T-helper 2 cell treated with Interferon-gamma antibody and Interleukin-4, amounts not matched to agents 5 μg/mL and 100 μg/mL, for 36 hours (primary cell): Measurements from ENCODE around the gene ADGRV1.
"Not testable (repeated sequence)": the region's sequence is repeated elsewhere in the genome, so short reads cannot be mapped to it uniquely, and the experiment has no call there.

Experiments used
- DNase-seq: peaks from one replicate; pipeline ENCODE4 v3.0.0; 2021; ENCODE audit warnings: low spot score
- H3K27ac Mint-ChIP-seq: one replicate; pipeline ENCODE4 v1.8.0; 2021; ENCODE audit warnings: mild to moderate bottlenecking, mixed read lengths
- H3K27me3 Mint-ChIP-seq: one replicate; pipeline ENCODE4 v1.8.0; 2021; ENCODE audit warnings: low read depth, mixed read lengths
- H3K36me3 Mint-ChIP-seq: one replicate; pipeline ENCODE4 v1.8.0; 2021; ENCODE audit warnings: low read depth, mixed read lengths
- H3K4me1 Mint-ChIP-seq: one replicate; pipeline ENCODE4 v1.8.0; 2021; ENCODE audit warnings: low read depth, mixed read lengths
- H3K4me3 Mint-ChIP-seq: one replicate; pipeline ENCODE4 v1.8.0; 2022; ENCODE audit warnings: mild to moderate bottlenecking, moderate library complexity, mixed read lengths
- H3K9me3 Mint-ChIP-seq: one replicate; pipeline ENCODE4 v1.8.0; 2021; ENCODE audit warnings: mixed read lengths

ADGRV1 gene

DNA sequence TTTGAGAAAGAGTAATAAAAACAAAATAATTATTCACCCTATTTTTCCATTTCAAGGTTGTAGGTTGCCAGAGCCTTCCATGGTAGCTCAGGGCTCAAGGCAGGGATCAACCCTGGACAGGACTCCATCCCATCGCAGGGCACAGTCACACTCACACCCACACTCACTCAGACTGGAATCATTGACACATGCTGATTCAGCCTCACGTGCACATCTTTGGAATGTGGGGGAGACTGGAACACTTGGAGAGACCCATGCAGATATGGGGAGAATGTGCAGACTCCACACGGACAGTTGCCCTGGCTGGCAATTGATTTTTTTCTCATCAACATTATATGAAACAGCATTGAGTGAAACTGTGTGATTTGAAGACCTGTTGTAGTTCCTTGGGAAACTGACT is 234.1 kb downstream of the ADGRV1 start:
- Mint-ChIP-seq H3K4me3 (no peak overlapping the region), H3K27ac (no peak overlapping the region), H3K36me3 (no peaks in the 10 kb centered on the region), H3K27me3 (no peaks in the 10 kb centered on the region), H3K4me1 (no peaks in the 10 kb centered on the region), H3K9me3 (peaks cover 17% of the 10 kb centered on the region)
- no peak for DNase-seq

DNA sequence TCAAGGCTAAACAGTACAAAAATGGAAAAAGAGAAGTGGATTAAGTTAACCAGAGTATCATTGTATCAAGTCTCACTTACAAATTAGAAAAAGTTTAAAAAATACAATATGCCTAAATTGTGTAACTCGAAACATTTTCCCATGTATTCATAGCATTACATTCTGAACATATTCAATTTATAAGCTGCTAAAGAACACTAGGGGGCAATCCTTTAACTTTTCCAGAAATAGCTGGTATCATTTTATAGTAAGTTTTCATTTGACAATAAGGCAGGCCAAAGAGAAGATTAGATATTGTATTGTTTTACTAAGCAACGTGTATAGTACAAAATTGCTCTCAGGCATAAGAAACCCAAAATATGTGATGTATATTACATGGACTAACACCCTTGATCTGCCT is 234.6 kb downstream of the ADGRV1 start:
- DNase-seq: no peak
- H3K9me3 Mint-ChIP-seq: peaks cover 17% of the 10 kb centered on the region
- H3K27ac Mint-ChIP-seq: no peak overlapping the region
- H3K27me3 Mint-ChIP-seq: no peaks in the 10 kb centered on the region
- H3K36me3 Mint-ChIP-seq: no peaks in the 10 kb centered on the region
- no peak overlapping the region for H3K4me3 Mint-ChIP-seq
- no peaks in the 10 kb centered on the region for H3K4me1 Mint-ChIP-seq

DNA sequence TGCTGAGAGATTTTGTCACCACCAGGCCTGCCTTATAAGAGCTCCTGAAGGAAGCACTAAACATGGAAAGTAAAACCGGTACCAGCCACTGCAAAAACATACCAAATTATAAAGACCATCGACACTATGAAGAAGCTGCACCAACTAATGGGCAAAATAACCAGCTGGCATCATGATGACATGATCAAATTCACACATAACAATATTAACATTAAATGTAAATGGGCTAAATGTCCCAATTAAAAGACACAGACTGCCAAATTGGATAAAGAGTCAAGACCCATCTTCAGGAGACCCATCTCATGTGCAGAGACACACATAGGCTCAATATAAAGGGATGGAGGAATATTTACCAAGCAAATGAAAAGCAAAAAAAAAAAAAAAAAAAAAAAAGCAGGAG is 238.3 kb downstream of the ADGRV1 start:
- not testable (repeated sequence) for H3K27ac Mint-ChIP-seq, H3K4me3 Mint-ChIP-seq, H3K4me1 Mint-ChIP-seq, DNase-seq, H3K36me3 Mint-ChIP-seq, H3K27me3 Mint-ChIP-seq
- peaks cover 17% of the 10 kb centered on the region for H3K9me3 Mint-ChIP-seq

DNA sequence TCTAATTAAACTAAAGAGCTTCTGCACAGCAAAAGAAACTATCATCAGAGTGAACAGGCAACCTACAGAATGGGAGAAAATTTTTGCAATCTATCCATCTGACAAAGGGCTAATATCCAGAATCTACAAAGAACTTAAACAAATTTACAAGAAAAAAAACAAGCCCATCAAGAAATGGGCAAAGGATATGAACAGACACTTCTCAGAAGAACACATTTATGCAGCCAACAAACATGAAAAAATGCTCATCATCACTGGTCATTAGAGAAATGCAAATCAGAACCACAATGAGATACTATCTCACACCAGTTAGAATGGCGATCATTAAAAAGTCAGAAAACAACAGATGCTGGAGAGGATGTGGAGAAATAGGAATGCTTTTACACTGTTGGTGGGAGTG is 241.5 kb downstream of the ADGRV1 start:
- H3K36me3 Mint-ChIP-seq, DNase-seq, H3K27me3 Mint-ChIP-seq, H3K4me3 Mint-ChIP-seq, H3K4me1 Mint-ChIP-seq, H3K27ac Mint-ChIP-seq: not testable (repeated sequence)
- H3K9me3 Mint-ChIP-seq: peaks cover 17% of the 10 kb centered on the region

DNA sequence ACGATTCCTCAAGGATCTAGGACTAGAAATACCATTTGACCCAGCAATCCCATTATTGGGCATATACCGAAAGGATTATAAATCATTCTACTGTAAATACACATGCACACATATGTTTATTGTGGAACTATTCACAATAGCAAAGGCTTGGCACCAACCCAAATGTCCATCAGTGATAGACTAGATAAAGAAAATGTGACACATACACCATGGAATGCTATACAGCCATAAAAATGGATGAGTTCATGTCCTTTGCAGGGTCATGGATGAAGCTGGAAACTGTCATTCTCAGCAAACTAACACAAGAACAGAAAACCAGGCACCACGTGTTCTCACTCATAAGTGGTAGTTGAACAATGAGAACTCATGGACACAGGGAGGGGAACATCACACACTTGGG is 241.9 kb downstream of the ADGRV1 start:
- DNase-seq, H3K4me3 Mint-ChIP-seq, H3K27ac Mint-ChIP-seq, H3K27me3 Mint-ChIP-seq, H3K36me3 Mint-ChIP-seq, H3K4me1 Mint-ChIP-seq: not testable (repeated sequence)
- peaks cover 17% of the 10 kb centered on the region for H3K9me3 Mint-ChIP-seq

DNA sequence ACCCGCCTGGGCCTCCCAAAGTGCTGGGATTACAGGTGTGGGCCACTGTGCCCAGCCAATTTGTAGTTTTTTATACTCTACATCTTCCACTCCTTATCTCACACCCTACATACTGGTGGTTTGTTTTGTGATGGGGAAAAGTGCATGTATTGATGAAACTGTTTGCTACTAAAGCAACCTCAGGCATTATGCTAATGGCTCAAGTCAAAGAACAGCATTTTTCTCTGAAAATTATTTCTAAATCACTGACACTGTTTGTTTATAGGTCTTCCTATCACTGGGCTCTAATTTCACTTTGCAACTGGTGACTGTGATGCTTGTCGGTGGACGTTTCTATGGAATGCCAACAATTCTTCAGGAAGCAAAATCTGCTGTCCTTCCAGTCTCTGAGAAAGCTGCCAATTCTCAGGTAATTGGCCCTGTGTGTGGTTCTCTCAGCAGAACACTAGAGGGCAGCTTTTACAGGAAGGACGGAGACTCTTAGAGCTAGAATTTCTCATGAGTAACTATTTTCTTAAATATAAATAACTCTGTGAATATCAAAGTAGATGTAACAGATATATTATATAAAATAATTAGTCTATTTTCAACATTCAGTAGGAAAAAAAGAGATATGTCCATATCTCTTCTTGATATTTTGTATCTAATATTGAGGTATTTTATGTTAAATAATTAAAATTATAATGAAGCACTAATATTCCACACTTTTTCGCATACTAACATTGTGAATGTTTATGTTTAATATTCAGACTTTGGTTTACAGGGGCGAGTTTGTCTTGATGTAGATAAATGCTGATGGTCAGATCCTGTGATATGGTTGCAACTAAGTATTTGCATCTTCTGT is 244.1 kb downstream of the ADGRV1 start:
- Mint-ChIP-seq H3K4me3 (no peak overlapping the region), H3K27me3 (no peaks in the 10 kb centered on the region), H3K4me1 (no peaks in the 10 kb centered on the region), H3K27ac (no peak overlapping the region), H3K36me3 (no peaks in the 10 kb centered on the region), H3K9me3 (peaks cover under 1% of the 10 kb centered on the region)
- no peak for DNase-seq

DNA sequence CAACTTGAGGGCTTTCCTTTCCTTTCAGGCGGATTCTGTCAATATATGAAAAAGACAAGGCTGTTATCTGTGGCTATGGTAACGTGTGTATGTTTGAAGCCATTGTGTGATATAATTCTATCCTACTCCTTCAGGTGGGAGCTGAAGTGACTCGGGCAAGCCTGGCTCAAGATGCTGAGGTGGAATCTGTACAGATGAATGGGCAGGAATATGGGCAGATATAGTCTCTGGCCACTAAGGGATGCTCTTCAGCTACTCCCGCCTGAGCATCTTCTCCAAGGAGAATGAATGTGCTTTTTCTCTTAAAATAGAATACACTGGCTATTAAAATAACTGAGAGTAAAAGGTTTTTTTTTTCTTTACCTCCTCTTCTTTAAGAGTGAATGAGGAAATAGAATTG is 244.8 kb downstream of the ADGRV1 start:
- Mint-ChIP-seq H3K9me3 (no peaks in the 10 kb centered on the region), H3K4me1 (no peaks in the 10 kb centered on the region), H3K27ac (no peak overlapping the region), H3K36me3 (no peaks in the 10 kb centered on the region), H3K4me3 (no peak overlapping the region), H3K27me3 (no peaks in the 10 kb centered on the region)
- no peak for DNase-seq

DNA sequence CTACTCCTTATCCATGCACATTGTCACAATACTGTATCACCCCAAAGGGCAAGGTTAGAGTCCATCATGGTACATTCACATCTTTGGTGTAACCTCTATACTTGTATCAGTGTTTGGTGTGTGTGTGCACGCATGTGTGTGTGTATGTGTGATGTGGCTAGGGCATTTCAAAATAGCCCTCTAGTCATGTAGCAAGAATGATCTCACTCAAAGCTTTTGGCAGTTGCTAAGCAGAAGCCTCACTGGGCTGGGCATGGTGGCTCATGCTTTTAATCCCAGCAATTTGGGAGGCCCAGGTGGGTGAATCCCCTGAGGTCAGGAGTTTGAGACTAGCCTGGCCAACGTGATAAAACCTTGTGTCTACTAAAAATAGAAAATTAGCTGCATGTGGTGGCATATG is 245.3 kb downstream of the ADGRV1 start:
- no peak for DNase-seq
- Mint-ChIP-seq H3K4me1 (no peaks in the 10 kb centered on the region), H3K27ac (no peak overlapping the region), H3K4me3 (no peak overlapping the region), H3K36me3 (no peaks in the 10 kb centered on the region), H3K9me3 (no peaks in the 10 kb centered on the region), H3K27me3 (no peaks in the 10 kb centered on the region)

DNA sequence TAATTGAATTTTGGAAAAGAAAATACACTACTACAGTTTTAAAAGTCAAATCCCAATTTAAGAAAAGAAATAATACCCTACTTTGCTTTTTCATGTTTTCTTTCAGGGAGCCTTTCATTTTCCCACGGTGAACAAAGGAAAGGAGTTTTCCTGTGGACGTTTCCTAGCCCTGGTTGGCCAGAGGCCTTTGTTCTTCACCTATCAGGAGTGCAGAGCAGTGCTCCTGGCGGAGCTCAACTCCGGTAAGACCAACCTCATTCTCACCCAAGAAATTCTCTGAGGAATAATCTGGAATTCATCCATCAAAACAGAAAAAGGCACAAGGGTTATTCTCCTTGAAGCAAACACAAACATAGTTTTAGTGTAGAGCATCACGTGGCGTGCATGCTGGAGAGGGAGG is 248.9 kb downstream of the ADGRV1 start:
- H3K4me1 Mint-ChIP-seq: no peaks in the 10 kb centered on the region
- no peaks in the 10 kb centered on the region for H3K9me3 Mint-ChIP-seq
- H3K27me3 Mint-ChIP-seq: no peaks in the 10 kb centered on the region
- no peak overlapping the region for H3K4me3 Mint-ChIP-seq
- H3K27ac Mint-ChIP-seq: no peak overlapping the region
- H3K36me3 Mint-ChIP-seq: no peaks in the 10 kb centered on the region
- no peak for DNase-seq

DNA sequence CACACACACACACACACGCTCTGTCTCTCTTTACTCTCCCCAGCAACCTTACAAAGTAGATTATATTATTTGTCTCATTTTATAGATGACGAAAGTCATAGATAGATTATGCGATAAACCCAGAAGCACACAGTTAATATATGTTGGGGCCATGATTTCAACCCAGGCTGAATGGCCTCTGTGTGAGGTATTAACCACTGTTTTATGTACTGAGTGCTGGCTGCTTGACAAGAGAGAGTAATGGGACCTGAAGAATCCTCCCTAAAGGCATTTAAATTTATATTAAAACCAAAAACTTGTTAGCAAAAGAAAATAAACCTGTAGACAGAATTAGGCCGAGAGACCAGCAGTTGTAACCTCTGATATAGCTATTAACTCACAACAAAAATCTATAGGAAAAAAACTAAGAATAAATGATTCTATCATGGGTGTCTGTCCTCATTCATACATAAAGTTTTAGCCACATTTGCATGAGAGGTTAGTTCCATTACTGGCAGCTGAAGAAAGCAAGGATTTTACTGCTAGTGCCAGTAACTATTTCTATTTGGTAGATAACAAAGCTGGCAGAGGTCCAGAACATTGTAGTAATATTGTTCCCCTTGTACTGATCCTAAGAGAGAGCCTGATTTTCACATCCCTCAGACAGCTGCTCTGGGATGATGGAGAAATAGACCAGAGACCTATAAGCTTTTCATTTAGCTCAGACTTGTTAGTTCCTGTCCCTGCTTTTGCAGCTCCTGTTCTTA is 250.9 kb downstream of the ADGRV1 start:
- H3K36me3 Mint-ChIP-seq: no peaks in the 10 kb centered on the region
- H3K27me3 Mint-ChIP-seq: no peaks in the 10 kb centered on the region
- no peaks in the 10 kb centered on the region for H3K9me3 Mint-ChIP-seq
- no peak overlapping the region for H3K4me3 Mint-ChIP-seq
- no peak overlapping the region for H3K27ac Mint-ChIP-seq
- no peak for DNase-seq
- no peaks in the 10 kb centered on the region for H3K4me1 Mint-ChIP-seq

DNA sequence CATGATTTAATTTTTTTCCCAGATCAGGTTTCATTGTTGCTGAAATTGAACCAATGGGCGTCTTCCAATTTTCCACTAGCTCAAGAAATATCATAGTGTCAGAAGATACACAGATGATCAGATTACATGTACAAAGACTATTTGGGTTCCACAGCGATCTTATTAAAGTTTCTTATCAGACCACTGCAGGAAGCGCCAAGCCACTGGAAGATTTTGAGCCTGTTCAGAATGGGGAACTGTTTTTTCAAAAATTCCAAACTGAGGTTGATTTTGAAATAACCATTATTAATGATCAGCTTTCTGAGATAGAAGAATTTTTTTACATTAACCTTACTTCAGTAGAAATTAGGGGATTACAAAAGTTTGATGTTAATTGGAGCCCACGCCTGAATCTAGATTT is 251.6 kb downstream of the ADGRV1 start:
- H3K27me3 Mint-ChIP-seq: no peaks in the 10 kb centered on the region

DNA sequence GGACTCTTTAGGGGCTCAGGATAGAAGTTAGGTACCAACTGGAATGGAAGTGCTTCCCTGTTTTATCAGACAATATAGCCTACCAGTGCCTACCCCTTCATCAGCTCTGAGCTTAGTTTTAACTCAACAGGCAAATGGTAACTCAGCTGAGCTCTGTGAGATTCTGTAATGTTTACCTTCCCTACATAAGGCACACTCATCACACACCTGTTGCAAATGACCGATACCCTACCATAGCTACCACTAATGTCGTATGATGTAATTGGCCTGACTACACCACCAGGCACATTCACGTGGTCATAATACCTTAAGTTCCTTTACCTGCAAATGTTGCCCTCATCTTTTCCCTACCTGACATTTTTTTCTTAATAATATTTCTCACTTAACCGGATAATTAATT is 254.8 kb downstream of the ADGRV1 start:
- no peak overlapping the region for H3K27ac Mint-ChIP-seq
- H3K36me3 Mint-ChIP-seq: no peaks in the 10 kb centered on the region
- no peak overlapping the region for H3K4me3 Mint-ChIP-seq
- no peaks in the 10 kb centered on the region for H3K27me3 Mint-ChIP-seq
- H3K9me3 Mint-ChIP-seq: no peaks in the 10 kb centered on the region
- no peak for DNase-seq
- no peaks in the 10 kb centered on the region for H3K4me1 Mint-ChIP-seq

More for the DNA sequence above, 251.6 kb downstream of the ADGRV1 start:
- no peak overlapping the region for H3K27ac Mint-ChIP-seq
- H3K36me3 Mint-ChIP-seq: no peaks in the 10 kb centered on the region
- H3K4me1 Mint-ChIP-seq: no peaks in the 10 kb centered on the region
- no peaks in the 10 kb centered on the region for H3K9me3 Mint-ChIP-seq
- H3K4me3 Mint-ChIP-seq: no peak overlapping the region
- DNase-seq: no peak

DNA sequence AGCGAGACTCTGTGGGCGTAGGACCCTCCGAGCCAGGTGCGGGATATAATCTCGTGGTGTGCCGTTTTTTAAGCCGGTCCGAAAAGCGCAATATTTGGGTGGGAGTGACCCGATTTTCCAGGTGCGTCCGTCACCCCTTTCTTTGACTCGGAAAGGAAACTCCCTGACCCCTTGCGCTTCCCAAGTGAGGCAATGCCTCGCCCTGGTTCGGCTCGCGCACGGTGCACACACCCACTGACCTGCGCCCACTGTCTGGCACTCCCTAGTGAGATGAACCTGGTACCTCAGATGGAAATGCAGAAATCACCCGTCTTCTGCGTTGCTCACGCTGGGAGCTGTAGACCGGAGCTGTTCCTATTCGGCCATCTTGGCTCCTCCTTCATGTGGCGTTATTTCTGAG is 263.5 kb downstream of the ADGRV1 start:
- H3K4me3 Mint-ChIP-seq, DNase-seq, H3K27me3 Mint-ChIP-seq, H3K4me1 Mint-ChIP-seq, H3K9me3 Mint-ChIP-seq, H3K36me3 Mint-ChIP-seq, H3K27ac Mint-ChIP-seq: not testable (repeated sequence)

DNA sequence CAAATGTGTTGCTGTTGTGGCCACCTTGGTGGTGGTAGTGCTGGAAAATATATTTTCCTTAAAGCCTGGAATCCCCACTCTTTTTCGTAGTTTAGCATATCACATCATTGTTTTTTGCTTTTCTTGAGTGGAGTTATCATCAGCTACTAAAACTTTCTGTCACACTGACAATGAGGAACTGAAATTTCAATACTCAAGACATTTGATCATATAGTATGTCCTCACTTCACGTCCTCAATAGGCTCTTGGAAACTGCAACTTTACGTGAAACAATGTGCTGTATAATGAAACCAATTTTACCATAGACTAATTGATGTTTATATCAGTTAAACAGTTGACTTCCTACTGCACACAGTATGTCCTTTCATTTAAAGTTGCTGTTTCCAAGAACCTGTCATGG is 265.8 kb downstream of the ADGRV1 start:
- peaks cover 4% of the 10 kb centered on the region for H3K27me3 Mint-ChIP-seq
- H3K9me3 Mint-ChIP-seq: no peaks in the 10 kb centered on the region
- H3K4me1 Mint-ChIP-seq: no peaks in the 10 kb centered on the region
- no peak for DNase-seq
- no peak overlapping the region for H3K27ac Mint-ChIP-seq
- H3K36me3 Mint-ChIP-seq: no peaks in the 10 kb centered on the region
- H3K4me3 Mint-ChIP-seq: no peak overlapping the region
